Mucosa of gallbladder (tissue), 1 donor: Measurements from ENCODE around the gene SPRED2. TPM values are rescaled to one million over a fixed set of nuclear protein-coding genes. Genes with fewer than 3 reads are reported as not detected.
A peak's percentile ranks its signal among the peaks of the same experiment; 100 is the strongest.

ENCODE experiments used
- DNase-seq: peaks from one replicate; pipeline ENCODE4 v3.0.0-alpha.2; 2020; ENCODE audit warnings: low spot score
- total RNA-seq: library from RNA; stranded (reverse); gene quantifications from one replicate; pipeline ENCODE4 v1.2.1, GENCODE V29; 2021
- donor health status: DM: no; HTN: no; CAD: no.

The SPRED2 gene
- total RNA-seq, 1 donor from 2014 or later = 34.7 TPM

- no peak for DNase-seq
Measured at GRCh38 chr2:65442420-65443020, 10.1 kb upstream of the SPRED2 start.

- DNase-seq = no peak
Measured at GRCh38 chr2:65438137-65438899, 5.9 kb upstream of the SPRED2 start.

GRCh38 chr2:65437392-65438135 is 5.2 kb upstream of the SPRED2 start:
- no peak for DNase-seq

GRCh38 chr2:65436824-65437221 is 4.4 kb upstream of the SPRED2 start:
- no peak for DNase-seq

GRCh38 chr2:65436169-65436823 is 3.9 kb upstream of the SPRED2 start:
- DNase-seq = peak; percentile 90

- DNase-seq = peak; percentile 80
Measured at GRCh38 chr2:65435625-65436168, 3.3 kb upstream of the SPRED2 start.

- no peak for DNase-seq
Measured at GRCh38 chr2:65434592-65435241, 2.3 kb upstream of the SPRED2 start.

GRCh38 chr2:65431421-65432226 is 775 bp downstream of the SPRED2 start:
- DNase-seq = peak; percentile 23

- DNase-seq = peak; percentile 67
Measured at GRCh38 chr2:65430603-65431420, 1.6 kb downstream of the SPRED2 start.

GRCh38 chr2:65429786-65430602 is 2.4 kb downstream of the SPRED2 start:
- DNase-seq = no peak

- DNase-seq = no peak
Measured at GRCh38 chr2:65427532-65427931, 4.9 kb downstream of the SPRED2 start.

GRCh38 chr2:65425276-65425675 is 7.1 kb downstream of the SPRED2 start:
- DNase-seq = no peak

- DNase-seq = no peak
Measured at GRCh38 chr2:65424391-65424790, 8.0 kb downstream of the SPRED2 start.

GRCh38 chr2:65421432-65421748 is 11.0 kb downstream of the SPRED2 start:
- DNase-seq = no peak

GRCh38 chr2:65420712-65421431 is 11.5 kb downstream of the SPRED2 start:
- DNase-seq = no peak

- DNase-seq = no peak
Measured at GRCh38 chr2:65417509-65418085, 14.8 kb downstream of the SPRED2 start.

GRCh38 chr2:65416945-65417344 is 15.5 kb downstream of the SPRED2 start:
- peak; percentile 23 for DNase-seq

- DNase-seq = no peak
Measured at GRCh38 chr2:65416321-65416720, 16.1 kb downstream of the SPRED2 start.
